K562 treated with DMSO at 1 percent for 12 hours (cell line): ENCODE data around the gene AKR1A1. TPM values are rescaled to one million over a fixed set of nuclear protein-coding genes. Genes with fewer than 3 reads are reported as not detected.

ENCODE experiments used
- total RNA-seq: library from RNA; unstranded; fragments of 300-600 nt; gene quantifications from 2 replicates; pipeline ENCODE4 v1.2.3, GENCODE V29; 2022; ENCODE audit not compliant: insufficient read depth

Gene AKR1A1
- total RNA-seq = 180 and 238 TPM in 2 replicates

DNA sequence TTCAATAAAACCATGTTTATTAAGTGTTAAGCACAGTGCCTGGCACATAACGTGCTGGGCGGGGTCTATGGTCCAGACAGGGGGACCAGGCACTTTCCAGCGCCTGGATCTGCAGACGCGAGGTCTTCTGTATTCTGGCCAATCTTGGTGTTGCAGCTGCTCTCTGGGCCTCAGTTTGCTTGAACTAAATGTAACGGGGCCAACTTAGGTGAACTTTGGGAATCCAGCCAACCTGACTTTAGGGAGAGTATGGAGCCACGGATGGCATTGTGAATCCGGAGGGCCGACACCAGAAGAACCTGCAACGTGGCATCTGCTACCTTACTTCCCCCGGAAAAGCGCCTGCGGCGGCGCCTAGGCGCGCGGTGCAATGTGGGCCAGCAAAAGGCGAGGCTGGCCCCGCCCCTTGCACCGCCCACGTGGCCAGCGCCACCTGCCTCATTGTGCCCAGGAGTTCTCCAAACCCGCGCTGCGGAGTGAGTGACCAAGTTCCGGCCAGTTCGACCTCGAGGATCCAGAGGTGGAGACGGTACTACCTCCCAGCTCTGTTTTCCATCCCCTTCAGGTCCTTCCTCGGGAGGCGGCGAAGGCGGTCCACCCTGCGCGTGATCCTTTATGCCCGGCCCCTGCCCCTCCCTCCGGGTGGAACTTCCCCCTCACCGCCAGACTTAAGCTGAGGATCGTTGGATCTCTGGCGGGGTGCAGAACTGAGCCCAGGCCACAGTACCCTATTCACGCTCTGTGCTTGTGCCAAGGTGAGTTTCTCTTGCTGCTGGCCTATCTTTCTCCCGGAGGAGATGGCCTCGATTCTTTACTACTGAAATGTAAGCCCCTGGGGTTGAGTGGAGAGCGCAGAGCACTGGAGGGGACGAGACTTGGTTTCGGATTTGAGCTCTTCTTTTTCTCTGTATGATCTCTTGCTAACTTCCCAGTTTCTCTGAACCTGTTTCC is at the start of gene AKR1A1:
TSS of gene AKR1A1 (plus strand) at position 426 of the 951 bp plus-strand sequence. CDS start 10,969 bp downstream, outside the sequence.

DNA sequence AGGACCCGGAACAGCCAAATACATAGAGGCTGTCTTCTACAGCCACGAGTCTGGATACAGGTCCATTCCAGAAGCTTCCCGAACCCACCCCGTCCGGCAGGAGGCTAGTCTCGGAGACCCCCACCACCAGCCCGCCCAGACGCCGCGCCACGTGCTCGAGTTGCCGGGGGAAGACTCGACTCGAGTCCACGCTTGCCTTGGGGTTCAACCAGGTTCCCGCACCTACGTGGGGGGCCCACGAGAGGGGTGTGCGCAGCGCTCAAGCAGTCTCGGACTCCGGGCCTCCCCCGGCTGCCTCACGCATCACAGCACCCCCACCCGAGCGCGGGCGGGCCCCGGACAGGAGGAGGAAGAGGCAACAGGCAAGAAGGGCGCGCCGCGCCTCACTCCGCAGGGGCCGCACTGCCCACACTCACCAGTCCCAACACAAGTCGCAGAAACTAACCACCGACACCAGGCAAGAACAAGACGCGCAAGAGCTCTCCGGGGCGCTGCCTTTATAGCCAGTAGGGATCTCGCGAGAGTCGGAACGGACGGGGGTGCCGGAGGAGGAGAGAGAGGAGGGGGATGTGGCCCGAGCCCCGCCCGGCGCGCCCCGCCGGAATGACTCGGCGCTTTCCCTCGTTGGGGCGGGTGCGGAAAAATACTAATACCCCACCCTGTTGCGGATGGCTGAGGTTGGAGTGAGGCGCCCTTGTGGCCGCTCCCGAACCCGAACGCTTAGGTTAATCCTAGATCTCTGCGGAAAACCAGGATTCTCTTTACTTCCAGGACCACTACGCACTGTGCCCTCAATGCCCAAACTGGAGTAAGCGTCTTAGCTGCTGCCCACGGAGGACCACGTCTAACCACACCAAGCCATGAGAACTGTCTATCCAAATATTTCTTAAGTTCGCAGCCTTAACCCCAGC is 29.0 kb upstream of the AKR1A1 start, which contains the start of gene PRDX1:
TSS of gene PRDX1 (minus strand) at position 472 of the 911 bp plus-strand sequence. CDS start 2,841 bp downstream, outside the sequence.

DNA sequence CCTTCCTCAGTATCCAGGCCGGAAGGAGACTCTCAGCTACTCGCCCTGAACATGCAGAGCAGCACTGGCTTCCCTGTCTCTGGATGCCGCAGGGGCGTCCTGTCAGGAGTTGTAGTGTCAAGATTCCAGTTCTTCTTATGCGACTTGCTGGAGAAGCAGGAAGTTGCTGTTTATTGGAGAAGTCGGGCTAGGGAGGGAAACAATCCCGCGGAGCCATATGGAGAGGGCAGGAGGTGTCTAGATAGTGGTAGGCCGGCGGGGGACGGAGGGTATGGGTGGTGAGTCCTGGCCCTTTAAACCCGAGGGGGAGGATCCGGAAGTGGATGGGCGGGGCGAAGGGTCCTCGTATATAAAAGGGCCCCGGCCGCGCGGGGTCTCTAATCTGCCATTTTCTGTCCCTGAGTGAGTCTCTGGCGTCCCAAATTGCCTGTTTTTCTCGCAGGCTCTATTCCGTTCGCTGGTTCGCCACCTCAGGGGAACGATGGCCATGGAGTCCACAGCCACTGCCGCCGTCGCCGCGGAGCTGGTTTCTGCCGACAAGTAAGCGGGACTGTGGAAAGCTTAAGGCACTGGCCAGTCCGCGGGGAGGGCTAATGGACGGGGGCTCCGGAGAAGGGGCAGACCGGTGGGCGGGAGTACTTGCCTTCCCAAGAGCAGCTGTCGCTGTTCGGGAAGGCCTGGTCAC is 33.2 kb downstream of the AKR1A1 start, which contains the start of gene NASP:
TSS of gene NASP (plus strand) at position 376 of the 685 bp plus-strand sequence. CDS start at position 482, 106 bp downstream.

Other genes starting within 250 kb of the AKR1A1 start
- not detected in 2 replicates for gene HPDL, start 223.9 kb upstream of the AKR1A1 start, total RNA-seq
- 12.2 and 15.7 TPM in 2 replicates for gene TOE1, start 210.7 kb upstream of the AKR1A1 start, total RNA-seq
- 23.1 and 32.2 TPM in 2 replicates for gene MUTYH, start 210.4 kb upstream of the AKR1A1 start, total RNA-seq
- gene TESK2, start 59.7 kb upstream of the AKR1A1 start, total RNA-seq = 8.2 and 14.5 TPM in 2 replicates
- gene CCDC163, start 50.8 kb upstream of the AKR1A1 start, total RNA-seq = 5.7 and 9.9 TPM in 2 replicates
- gene MMACHC, start 50.5 kb upstream of the AKR1A1 start, total RNA-seq = 1.8 and 3.2 TPM in 2 replicates
- 681 and 841 TPM in 2 replicates for gene PRDX1, start 28.9 kb upstream of the AKR1A1 start, total RNA-seq
- 228 and 377 TPM in 2 replicates for gene NASP, start 33.2 kb downstream of the AKR1A1 start, total RNA-seq
- gene CCDC17, start 73.2 kb downstream of the AKR1A1 start, total RNA-seq = 1.3 and 3.0 TPM in 2 replicates
- gene GPBP1L1, start 135.7 kb downstream of the AKR1A1 start, total RNA-seq = 44.6 and 87.8 TPM in 2 replicates
- 31.0 and 58.6 TPM in 2 replicates for gene TMEM69, start 137.4 kb downstream of the AKR1A1 start, total RNA-seq
- 2.6 and 10.0 TPM in 2 replicates for gene IPP, start 199.8 kb downstream of the AKR1A1 start, total RNA-seq